Thoracic aorta (tissue), 2 donors: ENCODE data around the gene BMAL1. TPM values are rescaled to one million over a fixed set of nuclear protein-coding genes. Genes with fewer than 3 reads are reported as not detected.

ENCODE experiments used
- ATAC-seq: fragments of 150-250 bp; one replicate; pipeline ENCODE4 v1.8.0; 2017; ENCODE audit warnings: low read depth; ENCODE audit not compliant: insufficient number of reproducible peaks, low FRiP score
- DNase-seq: peaks from one replicate; pipeline ENCODE4 v3.0.0-alpha.2; 2020; ENCODE audit warnings: low spot score
- H3K27ac ChIP-seq, 2 donors: fragments of 200-600 bp; sonication (generic); 1 replicate in 1 of 2; 2 replicates in 1 of 2; pipeline ENCODE4 v1.5.1; 2016; ENCODE audit warnings: mild to moderate bottlenecking in 2 of 2, moderate library complexity in 2 of 2
- H3K27me3 ChIP-seq: fragments of 200-600 bp; sonication (generic); replicated peaks from 2 replicates; pipeline ENCODE4 v1.6.0; 2016; ENCODE audit warnings: mild to moderate bottlenecking; ENCODE audit not compliant: insufficient read depth
- H3K36me3 ChIP-seq: fragments of 200-600 bp; sonication (generic); one replicate; pipeline ENCODE4 v1.5.1; 2016
- H3K4me1 ChIP-seq, 2 donors: fragments of 200-600 bp; sonication (generic); 1 replicate in 1 of 2; 2 replicates in 1 of 2; pipeline versions ENCODE4 v1.5.1 to v1.6.0; 2016; ENCODE audit warnings: low read depth in 2 of 2, mild to moderate bottlenecking in 1 of 2; ENCODE audit not compliant: control insufficient read depth in 1 of 2
- H3K4me3 ChIP-seq: fragments of 200-600 bp; sonication (generic); 2 replicates; pipeline ENCODE4 v1.5.1; 2016; ENCODE audit warnings: mild to moderate bottlenecking
- H3K9me3 ChIP-seq: fragments of 200-600 bp; sonication (generic); 2 replicates; pipeline ENCODE4 v1.5.1; 2016
- CTCF ChIP-seq: fragments of 200-600 bp; sonication (generic); IDR thresholded peaks from one replicate; pipeline ENCODE4 v1.5.1; 2019; ENCODE audit warnings: antibody characterized with exemption
- total RNA-seq, 2 donors: library from RNA; depleted of rRNA; stranded (reverse); fragments of >200 nt; gene quantifications; one replicate each; pipeline versions ENCODE4 v1.1.0 to v1.2.3, GENCODE V29; 2016

BMAL1 gene
- total RNA-seq, 2 donors from 2014 or later, result 21.8 to 40.8 TPM

- H3K36me3 ChIP-seq, result no peaks in the 10 kb centered on the region
- peak; percentile 76 for TF ChIP-seq CTCF
- H3K9me3 ChIP-seq, result no peaks in the 10 kb centered on the region
- no peak for ATAC-seq
- no peak overlapping the region for H3K27ac ChIP-seq
- no peak overlapping the region for H3K4me3 ChIP-seq
- H3K27me3 ChIP-seq, result no peaks in the 10 kb centered on the region
- DNase-seq, result no peak
- H3K4me1 ChIP-seq, result peaks cover 16 to 47% of the 10 kb centered on the region in 2 donors
Observed at GRCh38 chr11:13335319-13335718, 57.7 kb downstream of the BMAL1 start.

- H3K27ac ChIP-seq, result no peak overlapping the region
- H3K4me1 ChIP-seq, result peaks cover 16 to 47% of the 10 kb centered on the region in 2 donors
- DNase-seq, result no peak
- H3K27me3 ChIP-seq, result no peaks in the 10 kb centered on the region
- no peaks in the 10 kb centered on the region for H3K9me3 ChIP-seq
- no peak for TF ChIP-seq CTCF
- H3K4me3 ChIP-seq, result no peak overlapping the region
- ATAC-seq, result no peak
- no peaks in the 10 kb centered on the region for H3K36me3 ChIP-seq
Observed at GRCh38 chr11:13336246-13336878, 58.8 kb downstream of the BMAL1 start.

- H3K9me3 ChIP-seq, result no peaks in the 10 kb centered on the region
- DNase-seq, result no peak
- peak overlapping the region; percentile 68 for H3K4me3 ChIP-seq
- H3K27me3 ChIP-seq, result no peaks in the 10 kb centered on the region
- no peak for ATAC-seq
- H3K27ac ChIP-seq, result no peak overlapping the region
- no peak for TF ChIP-seq CTCF
- H3K4me1 ChIP-seq, result peaks cover 16 to 42% of the 10 kb centered on the region in 2 donors
- no peaks in the 10 kb centered on the region for H3K36me3 ChIP-seq
Observed at GRCh38 chr11:13338019-13338426, 60.4 kb downstream of the BMAL1 start.

- no peak for TF ChIP-seq CTCF
- Histone ChIP-seq H3K36me3 (no peaks in the 10 kb centered on the region), H3K4me1 (peaks cover 13 to 42% of the 10 kb centered on the region in 2 donors), H3K27ac (no peak overlapping the region), H3K4me3 (peak overlapping the region; percentile 68), H3K9me3 (no peaks in the 10 kb centered on the region), H3K27me3 (no peaks in the 10 kb centered on the region)
- ATAC-seq (no peak), DNase-seq (no peak)
Observed at GRCh38 chr11:13338427-13339069, 61.0 kb downstream of the BMAL1 start.

- no peaks in the 10 kb centered on the region for H3K36me3 ChIP-seq
- peak; percentile 22 for ATAC-seq
- peaks cover 13 to 36% of the 10 kb centered on the region in 2 donors for H3K4me1 ChIP-seq
- H3K27ac ChIP-seq, result no peak overlapping the region
- no peak for DNase-seq
- no peaks in the 10 kb centered on the region for H3K27me3 ChIP-seq
- no peaks in the 10 kb centered on the region for H3K9me3 ChIP-seq
- TF ChIP-seq CTCF, result no peak
- no peak overlapping the region for H3K4me3 ChIP-seq
Observed at GRCh38 chr11:13339195-13340153, 61.9 kb downstream of the BMAL1 start.
